ENCODE measurements around the gene CARD19. TPM values are rescaled to one million over a fixed set of nuclear protein-coding genes. Genes with fewer than 3 reads are reported as not detected.

CARD19 gene
- total RNA-seq, result 49.1 and 49.5 TPM in 2 replicates

DNA sequence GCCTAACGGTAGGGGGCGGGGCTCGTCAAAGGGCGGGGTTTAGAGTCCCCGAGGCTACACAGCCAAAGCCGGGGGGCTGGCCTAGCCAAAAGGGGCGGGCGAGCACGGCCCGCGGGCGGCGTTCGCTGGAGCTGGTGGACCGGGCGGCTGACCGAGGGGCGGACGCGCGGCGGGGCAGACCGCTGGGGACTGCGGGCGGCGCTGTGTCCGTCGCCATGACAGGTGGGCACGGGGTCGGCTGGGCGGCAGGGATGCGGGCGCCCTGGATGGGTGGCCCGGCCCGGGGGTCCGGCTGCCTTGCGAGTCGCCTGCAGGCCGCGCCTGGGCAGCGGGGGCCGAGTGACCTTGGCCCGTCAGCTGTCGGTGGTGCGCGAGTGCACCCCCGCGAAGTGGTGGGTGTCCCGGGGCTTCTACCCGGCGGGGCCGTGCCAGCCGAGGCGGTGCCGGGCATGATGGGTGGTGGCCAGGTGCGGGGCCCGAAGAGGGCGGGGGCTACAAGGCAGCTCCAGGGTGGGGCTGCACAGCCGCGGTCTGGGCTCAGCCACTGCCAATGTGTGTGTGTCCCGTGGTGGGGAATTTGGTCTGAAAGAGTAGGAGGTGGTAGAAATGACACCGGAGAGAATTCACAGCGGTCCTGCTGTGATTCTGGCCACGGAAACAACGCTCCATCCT is at the start of gene CARD19:
CARD19 (plus strand) TSS at position 87 of the 672 bp plus-strand sequence; CDS start at position 216, 129 bp downstream.
- intact Hi-C loops (cut with micrococcal nuclease), result loop anchor here (1.0 to 2.0 kb wide), 4 partner anchors 38 to 471 kb away; partner anchors contain the start of genes FAM120AOS, IPPK and SUSD3

DNA sequence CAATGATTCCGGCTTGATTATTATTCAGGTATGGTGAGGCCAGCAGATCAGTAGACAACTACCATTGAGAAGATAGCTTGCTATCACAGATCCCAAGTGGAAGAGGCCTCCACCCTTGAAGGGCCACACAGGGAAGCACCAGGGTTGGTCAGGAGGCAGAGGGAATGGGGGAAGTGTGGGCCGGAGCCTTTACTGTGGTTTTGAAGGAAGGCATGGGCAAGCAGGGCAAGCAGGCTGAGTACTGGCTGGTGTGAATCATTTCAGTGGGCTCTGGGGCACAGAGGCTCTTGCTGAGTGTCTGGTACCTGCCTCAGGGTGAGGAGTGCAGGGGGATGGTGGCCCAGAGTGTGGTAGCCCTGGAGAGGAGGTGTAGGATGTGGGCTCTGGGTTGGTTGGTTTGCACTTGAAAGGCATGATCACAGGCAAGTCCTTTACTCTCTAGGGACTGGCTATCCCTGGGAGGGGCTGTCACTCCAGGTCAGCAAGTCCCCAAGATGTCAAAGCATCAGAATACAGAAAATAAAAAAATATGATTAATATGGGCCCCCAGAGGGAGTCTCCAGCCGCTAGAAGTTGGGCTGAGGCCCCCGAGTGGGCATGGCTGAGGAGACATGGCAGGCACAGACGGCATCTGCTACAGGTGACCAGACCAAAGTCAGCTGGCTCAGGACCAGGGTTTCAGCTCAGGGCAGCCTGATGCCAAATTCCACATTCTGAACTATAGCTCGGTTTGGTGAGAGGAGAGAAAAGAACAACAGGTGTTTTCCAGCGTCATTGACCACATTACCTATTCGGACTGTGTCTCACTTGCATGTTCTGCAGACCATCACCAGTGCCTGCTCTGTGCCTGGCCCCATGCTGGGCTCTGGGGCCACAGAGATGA is 47.2 kb upstream of the CARD19 start:
- intact Hi-C loops (cut with micrococcal nuclease), result no loop called here

GRCh38 chr9:93049491-93049890 is 46.5 kb upstream of the CARD19 start:
- intact Hi-C loops (cut with micrococcal nuclease), result no loop called here

DNA sequence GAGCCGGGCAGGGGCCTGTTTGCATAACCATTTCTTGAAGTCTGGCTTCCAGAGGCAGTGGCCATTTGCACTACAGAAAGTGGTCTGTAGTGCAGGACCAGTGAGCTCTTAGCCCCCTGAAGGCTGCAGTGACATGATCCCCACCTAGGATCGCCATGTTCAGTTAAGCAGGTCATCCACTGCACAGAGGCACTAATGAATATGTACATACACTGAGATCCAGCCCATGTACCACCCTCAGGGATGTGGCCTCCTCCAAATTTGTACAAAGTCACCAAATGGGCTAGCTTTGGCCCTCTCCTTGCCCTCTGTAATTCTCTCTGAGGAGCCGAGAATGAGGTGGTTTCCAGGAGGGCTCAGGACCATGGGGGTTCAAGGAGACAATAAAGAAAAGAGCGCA is 45.8 kb upstream of the CARD19 start:
- intact Hi-C loops (cut with micrococcal nuclease), result no loop called here

DNA sequence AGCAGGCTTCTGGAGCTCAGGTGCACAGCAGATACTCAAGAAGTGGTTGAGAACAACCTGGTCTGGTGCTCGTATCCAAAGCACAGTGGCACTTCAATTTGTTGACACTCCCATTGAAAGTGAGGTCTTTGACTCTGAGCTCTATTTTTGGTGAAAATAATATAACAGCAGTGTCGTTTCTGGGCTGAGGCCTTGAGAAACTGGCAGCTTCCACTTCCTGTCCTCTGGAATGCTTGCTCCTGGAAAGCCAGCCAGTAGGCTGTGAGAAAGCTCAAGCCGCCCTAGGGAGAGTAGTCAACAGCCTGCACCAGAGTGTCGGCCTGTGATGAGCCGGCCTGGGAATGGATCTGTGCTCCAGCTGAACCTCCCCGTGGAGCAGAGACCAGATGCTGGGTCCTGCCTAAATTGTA is 44.3 kb upstream of the CARD19 start:
- intact Hi-C loops (cut with micrococcal nuclease), result no loop called here

DNA sequence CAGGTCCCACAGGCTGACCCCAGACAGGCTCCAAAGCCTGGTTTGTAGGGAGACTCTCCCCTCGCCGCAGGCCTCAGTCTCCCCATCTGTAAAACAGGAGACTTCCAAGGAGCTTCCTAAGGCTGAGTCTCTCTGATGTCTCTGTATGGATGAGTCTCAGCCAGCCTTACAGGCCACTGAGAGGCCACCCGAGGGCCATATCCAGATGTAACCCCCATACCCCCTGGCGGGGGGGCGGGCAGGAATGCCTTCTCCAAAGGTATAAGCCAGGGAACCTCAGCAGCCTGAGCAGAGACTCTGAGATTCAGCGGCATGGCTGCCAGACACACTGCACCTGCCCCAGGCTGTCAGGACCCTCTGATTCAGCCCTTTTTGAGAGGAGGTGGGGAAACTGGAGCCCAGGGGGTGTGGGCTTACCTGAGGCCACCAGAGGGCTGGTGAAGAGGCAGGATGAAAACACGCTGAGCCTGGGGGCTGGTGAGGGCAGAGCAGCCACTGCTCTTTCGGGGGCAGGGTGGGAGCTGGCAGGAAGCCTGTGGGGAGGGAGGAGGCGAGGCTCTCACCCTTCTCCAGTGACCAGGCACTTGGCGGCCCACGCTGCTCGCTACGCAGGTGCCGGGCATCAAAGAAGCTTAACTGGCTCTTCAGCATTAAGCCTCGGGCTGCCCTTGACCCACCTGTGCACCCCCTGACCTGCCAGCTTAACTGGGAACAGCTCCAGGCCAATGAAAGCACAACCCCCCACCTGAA is 43.1 kb upstream of the CARD19 start:
- intact Hi-C loops (cut with micrococcal nuclease), result no loop called here

DNA sequence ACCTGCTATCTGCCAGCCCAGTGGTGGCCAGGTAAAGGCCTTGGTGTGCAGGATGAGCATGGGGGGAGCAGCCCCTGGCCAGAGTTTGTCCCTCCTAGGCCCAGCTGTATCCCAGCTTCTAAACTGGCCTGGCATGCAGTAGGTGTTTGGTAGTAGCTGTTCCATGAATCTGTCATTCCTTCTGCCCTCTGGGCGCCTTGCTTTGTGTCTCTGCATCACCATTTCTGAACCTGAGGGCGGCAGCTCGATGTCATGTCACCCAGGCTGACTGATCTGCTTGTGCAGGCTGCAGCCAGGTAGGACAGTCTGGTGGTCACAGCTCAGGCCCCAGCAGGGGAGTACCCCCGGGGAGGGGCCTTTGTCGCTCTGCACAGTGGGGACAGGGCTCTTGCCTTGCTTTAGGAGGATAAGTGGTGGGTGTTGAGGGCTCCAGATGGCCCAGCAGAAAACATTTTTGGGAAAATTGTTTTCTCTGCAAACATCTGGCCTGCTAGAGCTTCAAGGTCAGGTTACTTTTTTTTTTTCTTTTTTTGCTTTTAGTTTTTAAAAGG is 42.2 kb upstream of the CARD19 start:
- intact Hi-C loops (cut with micrococcal nuclease), result no loop called here

- intact Hi-C loops (cut with micrococcal nuclease), result no loop called here
Measured at GRCh38 chr9:93054758-93055704, 41.0 kb upstream of the CARD19 start.

DNA sequence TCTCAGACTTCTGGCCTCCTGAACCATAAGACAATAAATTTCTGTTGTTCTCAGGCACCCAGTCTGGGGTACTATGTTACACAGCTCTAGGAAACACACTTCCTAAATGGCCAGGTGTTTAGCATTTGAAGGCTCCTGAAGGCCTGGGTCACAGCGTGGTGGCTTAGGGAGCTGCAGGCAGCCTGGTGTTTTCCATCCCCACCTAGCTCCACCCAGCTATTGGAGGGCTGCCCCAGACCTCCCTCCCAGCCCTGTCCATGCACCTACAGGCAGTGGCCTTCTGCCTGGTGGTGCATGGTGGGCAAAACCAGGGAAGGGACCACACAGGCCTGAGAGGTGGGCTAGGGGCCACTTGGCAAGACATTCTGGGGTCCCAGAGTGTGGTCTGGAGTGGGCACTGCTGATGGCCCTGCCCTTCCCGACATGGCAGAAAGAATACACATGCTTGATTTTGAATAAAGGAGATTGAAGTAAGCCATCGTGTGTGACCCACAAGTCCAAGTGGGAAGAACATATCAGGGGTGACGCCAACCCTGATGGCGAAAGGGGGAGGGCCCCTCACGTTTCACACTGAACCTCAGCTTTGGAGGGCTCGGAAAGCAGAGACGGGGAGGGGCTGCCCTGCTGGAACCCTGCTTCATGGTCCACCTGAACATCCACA is 38.8 kb upstream of the CARD19 start:
- intact Hi-C loops (cut with micrococcal nuclease), result no loop called here

- intact Hi-C loops (cut with micrococcal nuclease), result loop anchor here (1.0 kb wide), 1 partner anchor 38 kb away; the partner anchor contains the start of gene CARD19
Measured at GRCh38 chr9:93057703-93058354, 38.2 kb upstream of the CARD19 start.

DNA sequence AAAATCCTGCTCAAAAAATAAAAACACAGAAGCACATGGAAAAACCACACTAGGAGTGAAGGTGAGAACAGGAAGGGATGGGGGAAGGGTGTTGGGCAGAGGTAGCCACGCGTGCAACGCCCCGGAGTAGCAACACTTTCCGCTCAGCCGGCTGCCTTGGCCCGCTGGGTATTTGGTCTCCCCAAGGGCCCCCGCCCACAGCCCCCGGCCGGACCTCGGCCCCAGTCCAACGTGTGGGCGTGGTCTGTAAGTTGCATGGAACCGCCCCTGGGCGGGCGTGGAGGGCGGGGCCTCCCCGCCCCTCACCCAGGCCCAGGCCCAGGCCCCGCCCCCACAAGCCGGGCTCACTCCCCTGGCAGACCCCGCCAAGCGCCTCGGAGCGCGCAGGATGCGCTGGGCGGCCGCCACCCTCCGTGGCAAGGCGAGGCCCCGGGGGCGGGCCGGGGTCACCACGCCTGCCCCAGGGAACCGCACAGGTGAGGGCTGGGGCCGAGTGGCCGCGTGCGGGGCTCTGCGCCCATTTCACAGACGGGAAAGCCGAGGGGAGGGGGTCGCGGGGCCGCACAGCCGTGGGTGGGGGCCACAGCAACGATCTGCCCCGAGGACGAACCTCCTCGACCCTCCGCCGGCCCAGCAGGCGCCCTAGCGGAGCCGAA is 37.5 kb upstream of the CARD19 start, which contains the start of gene SUSD3:
SUSD3 (plus strand) TSS at position 347 of the 656 bp plus-strand sequence; CDS start at position 389, 42 bp downstream.
- intact Hi-C loops (cut with micrococcal nuclease), result loop anchor here (1.0 kb wide), 1 partner anchor 38 kb away; the partner anchor contains the start of gene CARD19

- intact Hi-C loops (cut with micrococcal nuclease), result no loop called here
Measured at GRCh38 chr9:93059011-93059714, 36.9 kb upstream of the CARD19 start.

DNA sequence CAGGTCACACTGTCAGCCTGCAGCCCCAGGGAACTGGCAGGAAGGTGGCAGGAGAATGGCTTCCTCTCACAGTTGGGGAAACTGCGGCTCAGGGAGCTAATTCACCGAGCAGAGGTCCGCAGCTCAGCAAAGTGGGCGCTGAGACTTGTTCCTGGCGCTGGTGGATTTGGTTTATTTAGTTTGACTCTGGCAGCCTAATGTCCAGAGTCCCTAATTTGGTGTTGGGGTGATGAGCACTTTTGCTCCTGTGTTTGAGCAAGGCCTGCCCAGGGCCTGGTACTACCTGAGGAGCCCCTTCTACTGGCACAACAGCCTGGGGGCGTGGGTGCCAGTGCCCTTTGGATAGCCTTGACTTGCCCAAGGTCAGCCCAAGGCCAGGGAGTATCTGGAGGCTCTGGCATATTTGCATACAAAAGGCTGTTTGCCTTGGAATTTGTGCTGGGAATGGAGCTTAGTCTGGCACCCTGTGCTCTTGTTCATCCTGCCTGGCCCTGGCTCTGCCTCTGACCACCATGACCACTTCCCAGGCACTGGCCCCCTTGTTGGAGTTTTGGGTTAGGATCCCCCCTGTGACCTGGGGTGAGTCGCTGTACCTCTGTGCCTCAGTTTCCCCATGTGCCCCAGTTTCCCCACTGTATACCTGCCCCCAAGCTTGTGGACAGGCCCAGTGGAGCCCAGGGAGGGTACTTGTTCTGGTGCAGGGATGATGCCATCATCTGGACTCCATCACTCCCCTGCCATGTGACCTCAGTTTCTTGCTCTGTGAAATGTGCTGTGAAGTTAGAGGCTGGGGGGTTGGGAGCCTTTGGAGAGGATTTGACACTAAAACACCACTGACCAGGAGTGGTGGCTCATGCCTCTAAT is 36.1 kb upstream of the CARD19 start:
- intact Hi-C loops (cut with micrococcal nuclease), result loop anchor here (10.0 kb wide), 1 partner anchor 55 kb away; no protein-coding TSS in a partner anchor

- intact Hi-C loops (cut with micrococcal nuclease), result loop anchor here (10.0 kb wide), 1 partner anchor 56 kb away; no protein-coding TSS in a partner anchor
Measured at GRCh38 chr9:93060746-93061259, 35.2 kb upstream of the CARD19 start.

GRCh38 chr9:93061260-93061751 is 34.7 kb upstream of the CARD19 start:
- intact Hi-C loops (cut with micrococcal nuclease), result loop anchor here (10.0 kb wide), 1 partner anchor 57 kb away; no protein-coding TSS in a partner anchor

All from T-helper 2 cell treated with Interferon-gamma antibody and Interleukin-4, amounts not matched to agents 100 ng/mL and 5 ng/mL, for 36 hours (primary cell).